Gastroesophageal sphincter (tissue), 3 donors: Measurements from ENCODE around the gene MAP7D2.

Source experiments
- CTCF ChIP-seq, 4 experiments: fragments of 200-600 bp in 2 of 4; fragments of 450-650 bp in 2 of 4; sonication (generic) in 1 of 4; IDR thresholded peaks; one replicate each; pipeline ENCODE4 v1.5.1; 2017 to 2019; ENCODE audit warnings: antibody characterized with exemption in 4 of 4, mild to moderate bottlenecking in 2 of 4, moderate library complexity in 2 of 4
- POLR2A ChIP-seq, 2 donors: fragments of 450-650 bp; IDR thresholded peaks; one replicate each; pipeline ENCODE4 v1.6.1; 2017; ENCODE audit warnings: antibody characterized with exemption in 2 of 2, mild to moderate bottlenecking in 2 of 2, moderate library complexity in 1 of 2

- no peak for TF ChIP-seq CTCF (IDR thresholded peaks at IDR 0.05)
- TF ChIP-seq POLR2A (IDR thresholded peaks at IDR 0.05): peak; percentile 93 to 94
Observed at GRCh38 chrX:20141281-20142220, 24.8 kb upstream of the MAP7D2 start, which contains the start of gene EIF1AX.
